ENCODE results near the gene CD74. TPM values are rescaled to one million over a fixed set of nuclear protein-coding genes. Genes with fewer than 3 reads are reported as not detected.

CD74 gene
- total RNA-seq, 1 donor from 2014 or later = 16.1 TPM

DNA sequence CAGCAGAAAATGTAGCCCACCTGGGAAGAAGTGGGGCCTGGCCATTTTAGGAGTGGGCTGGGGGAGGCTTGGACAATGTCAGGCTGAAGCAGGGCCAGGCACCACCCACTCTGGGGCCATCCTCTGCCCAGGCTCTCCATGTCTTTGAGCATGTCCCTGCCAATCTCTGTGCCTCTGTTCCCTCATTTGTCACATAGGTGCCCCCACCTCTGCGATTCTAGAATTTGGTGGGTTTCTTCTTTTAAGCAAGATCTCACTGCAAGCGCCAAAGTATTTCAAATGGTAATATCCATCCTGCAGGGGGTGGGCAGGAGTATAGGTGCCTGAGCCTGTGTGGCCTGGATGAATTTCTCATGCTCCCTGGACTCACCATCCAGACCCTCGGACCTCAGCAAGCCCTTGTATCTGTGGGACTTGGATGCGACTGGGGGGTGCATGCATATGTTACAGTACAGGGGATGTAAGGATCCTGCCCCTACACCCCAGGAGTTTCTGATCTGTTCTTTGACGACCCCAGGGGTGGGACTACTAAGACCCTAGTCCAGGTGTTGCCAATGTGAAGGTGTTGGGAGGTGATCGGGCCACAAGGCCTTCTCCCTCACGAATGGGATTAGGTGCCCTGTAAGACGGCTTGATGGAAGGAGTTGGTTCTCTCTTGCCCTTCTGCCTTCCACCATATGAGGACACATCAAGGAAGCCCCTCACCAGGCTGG, 4.3 kb downstream of the CD74 start:
- H3K4me3 Mint-ChIP-seq = no peak overlapping the region
- no peak overlapping the region for H3K27ac Mint-ChIP-seq
- H3K36me3 Mint-ChIP-seq = no peaks in the 10 kb centered on the region

DNA sequence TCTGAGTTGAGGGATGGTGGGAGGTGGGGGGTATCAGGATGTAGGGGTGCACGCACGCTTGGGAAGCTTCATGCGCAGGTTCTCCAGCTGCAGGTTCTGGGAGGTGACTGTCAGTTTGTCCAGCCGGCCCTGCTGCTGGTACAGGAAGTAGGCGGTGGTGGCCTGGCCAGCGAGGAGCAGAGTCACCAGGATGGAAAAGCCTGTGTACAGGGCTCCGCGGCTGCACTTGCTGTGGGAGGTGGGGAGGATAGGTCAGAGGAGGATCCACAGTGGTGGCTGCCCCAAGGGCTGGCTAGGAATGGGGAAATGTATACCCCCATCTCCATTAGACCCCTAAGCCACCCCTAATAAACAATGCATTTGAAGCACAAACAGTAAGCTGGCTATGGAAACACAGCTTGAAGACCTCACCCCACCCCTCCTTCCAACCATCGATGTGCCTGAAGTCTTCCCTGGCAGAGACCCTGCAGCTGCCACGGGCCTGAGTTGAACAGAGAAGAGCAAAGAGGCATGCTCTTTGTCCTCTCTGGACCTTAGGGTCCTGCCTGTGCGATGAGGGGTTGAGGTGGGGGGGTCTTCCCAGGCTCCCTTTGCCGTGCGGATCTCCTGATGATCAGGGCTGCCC, 5.5 kb downstream of the CD74 start:
- no peak for DNase-seq (ENCODE audit: low spot score in 2 of 2, unreplicated experiment in 2 of 2)
- TF ChIP-seq, protein P1, sequence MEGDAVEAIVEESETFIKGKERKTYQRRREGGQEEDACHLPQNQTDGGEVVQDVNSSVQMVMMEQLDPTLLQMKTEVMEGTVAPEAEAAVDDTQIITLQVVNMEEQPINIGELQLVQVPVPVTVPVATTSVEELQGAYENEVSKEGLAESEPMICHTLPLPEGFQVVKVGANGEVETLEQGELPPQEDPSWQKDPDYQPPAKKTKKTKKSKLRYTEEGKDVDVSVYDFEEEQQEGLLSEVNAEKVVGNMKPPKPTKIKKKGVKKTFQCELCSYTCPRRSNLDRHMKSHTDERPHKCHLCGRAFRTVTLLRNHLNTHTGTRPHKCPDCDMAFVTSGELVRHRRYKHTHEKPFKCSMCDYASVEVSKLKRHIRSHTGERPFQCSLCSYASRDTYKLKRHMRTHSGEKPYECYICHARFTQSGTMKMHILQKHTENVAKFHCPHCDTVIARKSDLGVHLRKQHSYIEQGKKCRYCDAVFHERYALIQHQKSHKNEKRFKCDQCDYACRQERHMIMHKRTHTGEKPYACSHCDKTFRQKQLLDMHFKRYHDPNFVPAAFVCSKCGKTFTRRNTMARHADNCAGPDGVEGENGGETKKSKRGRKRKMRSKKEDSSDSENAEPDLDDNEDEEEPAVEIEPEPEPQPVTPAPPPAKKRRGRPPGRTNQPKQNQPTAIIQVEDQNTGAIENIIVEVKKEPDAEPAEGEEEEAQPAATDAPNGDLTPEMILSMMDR (IDR thresholded peaks at IDR 0.05; ENCODE audit: unreplicated experiment) = no peak
- H3K27ac Mint-ChIP-seq = no peak overlapping the region
- no peaks in the 10 kb centered on the region for H3K27me3 Mint-ChIP-seq (ENCODE audit: low read depth)
- H3K4me1 Mint-ChIP-seq = peaks cover 10% of the 10 kb centered on the region
- peaks cover 3% of the 10 kb centered on the region for H3K36me3 Mint-ChIP-seq
- H3K9me3 Mint-ChIP-seq = no peaks in the 10 kb centered on the region
- H3K4me3 Mint-ChIP-seq = no peak overlapping the region

More for the DNA sequence above, 4.3 kb downstream of the CD74 start:
- DNase-seq (ENCODE audit: low spot score in 2 of 2, unreplicated experiment in 2 of 2) = no peak
- TF ChIP-seq, protein P1 (IDR thresholded peaks at IDR 0.05; ENCODE audit: unreplicated experiment) = no peak
- peaks cover 21% of the 10 kb centered on the region for H3K4me1 Mint-ChIP-seq
- H3K9me3 Mint-ChIP-seq = no peaks in the 10 kb centered on the region
- no peaks in the 10 kb centered on the region for H3K27me3 Mint-ChIP-seq (ENCODE audit: low read depth)

DNA sequence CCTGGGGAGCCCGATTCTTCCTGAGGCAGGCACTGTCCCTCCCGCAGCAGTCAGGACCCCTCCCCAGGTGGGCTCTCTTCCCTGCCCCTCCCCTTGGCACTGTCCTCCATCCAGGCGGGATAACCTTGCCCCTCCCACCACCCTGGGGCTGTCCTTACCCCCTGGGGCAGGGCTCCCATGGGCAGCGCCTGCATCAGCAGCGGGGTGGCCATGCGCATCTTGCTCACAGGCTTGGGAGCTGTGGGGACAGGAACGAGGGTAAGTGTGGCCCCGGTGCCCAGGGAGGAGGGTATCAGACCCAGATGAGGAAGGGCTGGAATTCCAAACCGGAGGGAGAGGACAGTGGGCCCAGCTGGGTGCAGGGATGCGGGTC, 6.0 kb downstream of the CD74 start:
- TF ChIP-seq, protein P1 (IDR thresholded peaks at IDR 0.05; ENCODE audit: unreplicated experiment) = no peak
- Mint-ChIP-seq H3K36me3 (peaks cover 3% of the 10 kb centered on the region), H3K27me3 (ENCODE audit: low read depth) (no peaks in the 10 kb centered on the region), H3K9me3 (no peaks in the 10 kb centered on the region), H3K4me1 (peaks cover 10% of the 10 kb centered on the region), H3K27ac (no peak overlapping the region), H3K4me3 (no peak overlapping the region)
- DNase-seq (ENCODE audit: low spot score in 2 of 2, unreplicated experiment in 2 of 2) = no peak

DNA sequence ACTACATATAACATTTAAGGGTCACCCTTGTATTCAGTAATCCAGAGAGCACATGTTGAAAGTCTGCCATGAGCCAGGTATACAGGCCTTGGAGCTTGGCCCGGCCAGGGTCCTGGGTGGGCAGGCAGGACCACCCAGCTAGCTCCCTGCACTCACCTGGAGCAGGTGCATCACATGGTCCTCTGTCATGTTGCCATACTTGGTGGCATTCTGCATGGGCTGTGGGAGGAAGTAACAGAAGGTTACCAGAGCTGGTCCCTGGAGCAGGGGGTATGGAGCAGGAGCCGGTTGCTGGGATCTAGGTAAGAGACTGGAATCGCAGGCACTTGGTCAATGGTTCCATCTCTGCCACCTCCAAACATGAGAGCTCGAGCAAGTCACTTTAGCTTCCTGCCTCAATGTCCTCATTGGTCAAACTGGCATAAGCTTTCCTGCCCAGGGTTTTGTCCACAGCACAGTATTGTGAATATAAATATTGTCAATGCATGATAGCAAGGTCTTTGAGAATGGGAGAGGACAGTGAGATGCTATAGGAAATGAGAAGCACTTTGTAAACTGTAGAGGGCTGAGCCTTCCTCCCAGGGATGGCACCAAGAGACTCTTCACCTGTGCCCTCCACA, 6.5 kb downstream of the CD74 start:
- Mint-ChIP-seq H3K27ac (no peak overlapping the region), H3K4me3 (no peak overlapping the region), H3K9me3 (no peaks in the 10 kb centered on the region), H3K36me3 (peaks cover 3% of the 10 kb centered on the region), H3K4me1 (peaks cover 10% of the 10 kb centered on the region), H3K27me3 (ENCODE audit: low read depth) (no peaks in the 10 kb centered on the region)
- no peak for DNase-seq (ENCODE audit: low spot score in 2 of 2, unreplicated experiment in 2 of 2)
- TF ChIP-seq, protein P1 (IDR thresholded peaks at IDR 0.05; ENCODE audit: unreplicated experiment) = no peak

DNA sequence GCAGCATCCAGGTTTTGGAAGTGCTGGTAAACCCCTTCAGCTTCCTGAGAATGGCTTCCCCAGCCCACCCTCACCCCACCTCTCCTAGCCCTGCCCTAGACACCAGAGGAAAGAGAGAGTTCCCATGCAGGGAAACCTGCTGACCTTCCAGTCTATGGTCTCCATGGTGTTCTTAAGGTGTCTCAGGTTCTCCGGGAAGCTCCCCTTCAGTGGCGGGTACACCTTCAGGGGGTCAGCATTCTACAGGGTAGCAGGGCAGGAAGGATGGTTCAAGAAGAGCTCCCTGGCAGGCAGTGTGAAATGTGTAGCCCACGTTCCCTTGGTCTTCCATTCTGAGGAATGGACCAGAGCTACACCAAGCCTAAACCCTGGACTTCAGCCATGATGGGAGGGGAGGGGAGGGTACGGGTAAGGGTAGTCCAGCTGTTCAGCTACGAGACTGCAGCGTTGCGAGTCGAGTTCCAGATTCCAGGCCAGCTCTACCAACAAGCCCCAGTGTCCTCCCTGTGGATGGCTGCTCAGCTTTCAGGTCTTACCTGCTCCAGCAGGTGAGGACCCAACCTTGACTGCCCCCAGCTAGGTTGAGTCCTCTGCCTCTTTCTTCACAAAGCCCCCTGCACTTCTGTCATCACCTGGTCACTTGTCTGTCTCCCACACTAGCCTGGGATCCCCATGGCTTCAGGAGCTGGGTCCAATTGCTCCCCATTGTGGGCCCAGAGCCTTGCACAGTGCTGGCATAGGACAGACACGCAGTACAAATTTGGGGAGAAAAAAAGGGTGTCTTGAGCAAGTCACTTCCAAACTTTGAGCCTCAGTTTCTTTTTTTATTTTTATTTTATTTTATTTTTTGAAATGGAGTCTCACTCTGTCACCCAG, 7.5 kb downstream of the CD74 start:
- H3K9me3 Mint-ChIP-seq = no peaks in the 10 kb centered on the region
- H3K4me1 Mint-ChIP-seq = peaks cover 5% of the 10 kb centered on the region
- H3K36me3 Mint-ChIP-seq = peaks cover 7% of the 10 kb centered on the region
- no peaks in the 10 kb centered on the region for H3K27me3 Mint-ChIP-seq (ENCODE audit: low read depth)
- DNase-seq (ENCODE audit: low spot score in 2 of 2, unreplicated experiment in 2 of 2) = no peak
- H3K27ac Mint-ChIP-seq = no peak overlapping the region
- TF ChIP-seq, protein P1 (IDR thresholded peaks at IDR 0.05; ENCODE audit: unreplicated experiment) = no peak
- no peak overlapping the region for H3K4me3 Mint-ChIP-seq
